ENCODE data around the gene JAKMIP1.
A peak's percentile ranks its signal among the peaks of the same experiment; 100 is the strongest.

DNA sequence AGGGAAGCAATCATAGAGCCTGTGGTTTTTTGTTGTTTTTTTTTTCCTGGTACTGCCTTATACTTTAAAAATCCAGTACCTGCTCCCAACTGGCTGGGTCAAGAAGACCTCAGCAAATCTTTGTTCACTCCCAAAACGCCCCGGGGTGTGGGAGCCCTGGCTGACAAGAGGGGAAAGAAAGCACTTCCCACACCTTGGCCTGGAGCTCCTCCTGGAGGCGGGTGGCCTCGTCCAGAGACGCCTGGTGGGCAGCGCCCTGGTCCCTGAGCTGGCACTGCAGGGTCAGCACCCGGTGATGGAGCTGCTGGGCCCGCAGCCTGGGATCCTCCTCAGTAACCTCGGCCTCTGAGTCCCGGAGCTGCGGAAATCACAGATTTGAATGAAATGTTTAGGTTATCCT, 220.4 kb downstream of the JAKMIP1 start:
- TF ChIP-seq, protein P1, sequence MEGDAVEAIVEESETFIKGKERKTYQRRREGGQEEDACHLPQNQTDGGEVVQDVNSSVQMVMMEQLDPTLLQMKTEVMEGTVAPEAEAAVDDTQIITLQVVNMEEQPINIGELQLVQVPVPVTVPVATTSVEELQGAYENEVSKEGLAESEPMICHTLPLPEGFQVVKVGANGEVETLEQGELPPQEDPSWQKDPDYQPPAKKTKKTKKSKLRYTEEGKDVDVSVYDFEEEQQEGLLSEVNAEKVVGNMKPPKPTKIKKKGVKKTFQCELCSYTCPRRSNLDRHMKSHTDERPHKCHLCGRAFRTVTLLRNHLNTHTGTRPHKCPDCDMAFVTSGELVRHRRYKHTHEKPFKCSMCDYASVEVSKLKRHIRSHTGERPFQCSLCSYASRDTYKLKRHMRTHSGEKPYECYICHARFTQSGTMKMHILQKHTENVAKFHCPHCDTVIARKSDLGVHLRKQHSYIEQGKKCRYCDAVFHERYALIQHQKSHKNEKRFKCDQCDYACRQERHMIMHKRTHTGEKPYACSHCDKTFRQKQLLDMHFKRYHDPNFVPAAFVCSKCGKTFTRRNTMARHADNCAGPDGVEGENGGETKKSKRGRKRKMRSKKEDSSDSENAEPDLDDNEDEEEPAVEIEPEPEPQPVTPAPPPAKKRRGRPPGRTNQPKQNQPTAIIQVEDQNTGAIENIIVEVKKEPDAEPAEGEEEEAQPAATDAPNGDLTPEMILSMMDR (IDR thresholded peaks at IDR 0.05) = peak in 3 of 7 experiments; percentile 17 to 26 (median 26)
- no peak for TF ChIP-seq POLR2A (IDR thresholded peaks at IDR 0.05)

Measured in body of pancreas (tissue), 4 donors.